ENCODE results near the gene CASTOR1.
A peak's percentile ranks its signal among the peaks of the same experiment; 100 is the strongest.

CASTOR1 gene

DNA sequence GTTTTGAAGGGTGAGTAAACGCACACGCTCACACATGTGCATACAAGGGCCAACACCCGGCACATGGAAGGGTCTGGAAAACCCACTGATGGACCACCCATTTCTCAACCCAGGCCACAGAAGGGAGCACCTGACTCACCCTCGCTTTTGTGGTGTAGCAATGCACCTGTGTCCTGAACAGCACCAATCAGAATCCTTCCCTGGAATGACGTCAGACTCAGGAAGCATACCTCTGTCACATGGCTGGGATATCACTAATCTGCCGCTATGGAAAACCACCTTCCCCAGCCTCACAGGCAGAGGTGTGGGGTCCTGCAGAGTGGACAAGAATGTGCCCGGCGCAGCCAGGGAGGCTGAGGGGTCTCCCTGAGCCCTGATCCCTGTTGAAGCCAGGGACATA, 13.7 kb downstream of the CASTOR1 start:
- no peaks in the 10 kb centered on the region for H3K36me3 ChIP-seq (ENCODE audit: control insufficient read depth in 2 of 2, insufficient read depth in 1 of 2, low read length in 2 of 2)
- CTCF ChIA-PET = interaction anchor here (0.6 to 4.4 kb wide), 3 partner anchors 13 to 20 kb away, joined by 3 to 30 read pairs (median 3); partner anchors contain the start of gene CASTOR1
- H3K27ac ChIP-seq (ENCODE audit: extremely low read depth, low read depth, low read length) = no peak overlapping the region
- no peaks in the 10 kb centered on the region for H3K9me3 ChIP-seq (ENCODE audit: control insufficient read depth, insufficient read depth, low read depth, low read length)
- H3K4me3 ChIP-seq (ENCODE audit: low read depth, low read length) = no peak overlapping the region
- no peak for TF ChIP-seq GLI4 (tag by site-specific recombination; IDR thresholded peaks at IDR 0.05)
- POLR2A ChIA-PET = interaction anchor here (1.2 kb wide), 1 partner anchor 12 kb away, joined by 3 read pairs; no protein-coding TSS in a partner anchor
- H3K4me1 ChIP-seq (ENCODE audit: control insufficient read depth, insufficient read depth, low read length) = no peaks in the 10 kb centered on the region

DNA sequence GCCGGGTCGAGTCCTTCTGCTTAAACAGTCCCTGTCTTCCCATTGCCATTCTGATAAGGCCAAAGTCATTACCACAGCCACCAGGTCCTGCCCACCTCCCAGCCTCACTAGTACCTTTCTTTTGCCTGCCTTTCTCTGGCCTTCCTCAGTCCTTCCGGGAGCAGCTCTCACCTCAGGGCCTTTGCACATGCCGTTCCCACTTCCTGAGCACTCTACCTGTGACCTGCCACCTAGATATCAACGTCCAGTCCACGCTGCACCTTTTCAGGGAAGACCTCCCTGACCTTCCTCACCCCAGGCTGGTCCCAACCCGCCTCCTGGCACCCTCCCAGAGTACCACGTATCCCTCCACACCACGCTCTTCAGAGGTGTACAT, 14.9 kb downstream of the CASTOR1 start:
- H3K4me3 ChIP-seq (ENCODE audit: low read depth, low read length) = no peak overlapping the region
- H3K4me1 ChIP-seq (ENCODE audit: control insufficient read depth, insufficient read depth, low read length) = no peaks in the 10 kb centered on the region
- ChIA-PET CTCF (interaction anchor here (1.0 to 1.1 kb wide), 2 partner anchors 11 to 166 kb away, joined by 3 read pairs; no protein-coding TSS in a partner anchor), POLR2A (no interaction called here)
- H3K9me3 ChIP-seq (ENCODE audit: control insufficient read depth, insufficient read depth, low read depth, low read length) = no peaks in the 10 kb centered on the region
- no peaks in the 10 kb centered on the region for H3K36me3 ChIP-seq (ENCODE audit: control insufficient read depth in 2 of 2, insufficient read depth in 1 of 2, low read length in 2 of 2)
- no peak overlapping the region for H3K27ac ChIP-seq (ENCODE audit: extremely low read depth, low read depth, low read length)
- TF ChIP-seq SETDB1 (IDR thresholded peaks at IDR 0.05; ENCODE audit: insufficient read length, low read length) (no peak), ZNF248 (tag by site-specific recombination; IDR thresholded peaks at IDR 0.05) (no peak), ZNF837 (tag by site-specific recombination; IDR thresholded peaks at IDR 0.05) (no peak), ZNF623 (tag by site-specific recombination; IDR thresholded peaks at IDR 0.05) (peak; percentile 98)

DNA sequence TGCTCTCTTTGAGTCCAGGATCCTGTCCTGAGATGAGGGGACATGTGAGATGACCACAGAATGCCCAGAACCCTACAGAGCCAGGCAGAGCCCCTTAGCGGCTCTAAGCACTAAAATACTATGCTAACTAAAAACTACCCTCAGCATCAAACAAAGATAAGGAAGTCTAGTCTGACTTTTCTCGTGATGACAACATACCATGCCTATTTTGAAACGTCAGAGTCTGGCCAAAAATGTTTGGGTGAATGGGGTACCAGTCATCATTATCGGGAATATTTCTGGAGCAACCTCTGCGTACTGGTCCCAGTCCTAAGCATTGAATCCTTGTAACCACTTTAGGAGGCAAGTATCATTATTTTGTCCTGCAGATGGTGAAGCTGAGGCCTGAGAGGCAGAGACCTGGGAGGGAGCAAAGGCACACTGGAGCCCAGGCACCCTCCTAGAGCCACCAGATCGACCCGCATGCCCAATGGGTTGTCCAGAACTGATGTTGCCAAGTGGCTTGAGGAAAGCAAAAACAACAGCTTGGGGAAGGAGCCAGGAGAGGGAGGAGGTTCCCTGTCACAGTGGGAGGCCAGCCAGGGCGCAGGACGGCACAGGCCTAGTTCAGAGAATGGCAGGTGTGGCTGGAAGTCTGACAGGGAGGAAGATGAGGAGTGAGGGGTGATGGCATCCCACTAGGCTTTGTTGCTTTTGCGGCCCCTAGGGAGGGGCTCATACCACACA, 15.4 kb downstream of the CASTOR1 start:
- POLR2A ChIA-PET = no interaction called here
- Histone ChIP-seq H3K36me3 (ENCODE audit: control insufficient read depth in 2 of 2, insufficient read depth in 1 of 2, low read length in 2 of 2) (no peaks in the 10 kb centered on the region), H3K4me3 (ENCODE audit: low read depth, low read length) (no peak overlapping the region), H3K4me1 (ENCODE audit: control insufficient read depth, insufficient read depth, low read length) (no peaks in the 10 kb centered on the region), H3K9me3 (ENCODE audit: control insufficient read depth, insufficient read depth, low read depth, low read length) (no peaks in the 10 kb centered on the region), H3K27ac (ENCODE audit: extremely low read depth, low read depth, low read length) (no peak overlapping the region)
- TF ChIP-seq ZNF560 (tag by site-specific recombination; IDR thresholded peaks at IDR 0.05; ENCODE audit: borderline replicate concordance) = no peak
- TF ChIP-seq ZNF174 (tag by site-specific recombination; IDR thresholded peaks at IDR 0.05) = no peak
- no peak for TF ChIP-seq ZNF629 (tag by site-specific recombination; IDR thresholded peaks at IDR 0.05)
- TF ChIP-seq ZNF211 (tag by site-specific recombination; IDR thresholded peaks at IDR 0.05; ENCODE audit: low read depth) = no peak
- CTCF ChIA-PET = interaction anchor here (0.7 to 1.1 kb wide), 3 partner anchors 11 to 166 kb away, joined by 3 read pairs; no protein-coding TSS in a partner anchor

DNA sequence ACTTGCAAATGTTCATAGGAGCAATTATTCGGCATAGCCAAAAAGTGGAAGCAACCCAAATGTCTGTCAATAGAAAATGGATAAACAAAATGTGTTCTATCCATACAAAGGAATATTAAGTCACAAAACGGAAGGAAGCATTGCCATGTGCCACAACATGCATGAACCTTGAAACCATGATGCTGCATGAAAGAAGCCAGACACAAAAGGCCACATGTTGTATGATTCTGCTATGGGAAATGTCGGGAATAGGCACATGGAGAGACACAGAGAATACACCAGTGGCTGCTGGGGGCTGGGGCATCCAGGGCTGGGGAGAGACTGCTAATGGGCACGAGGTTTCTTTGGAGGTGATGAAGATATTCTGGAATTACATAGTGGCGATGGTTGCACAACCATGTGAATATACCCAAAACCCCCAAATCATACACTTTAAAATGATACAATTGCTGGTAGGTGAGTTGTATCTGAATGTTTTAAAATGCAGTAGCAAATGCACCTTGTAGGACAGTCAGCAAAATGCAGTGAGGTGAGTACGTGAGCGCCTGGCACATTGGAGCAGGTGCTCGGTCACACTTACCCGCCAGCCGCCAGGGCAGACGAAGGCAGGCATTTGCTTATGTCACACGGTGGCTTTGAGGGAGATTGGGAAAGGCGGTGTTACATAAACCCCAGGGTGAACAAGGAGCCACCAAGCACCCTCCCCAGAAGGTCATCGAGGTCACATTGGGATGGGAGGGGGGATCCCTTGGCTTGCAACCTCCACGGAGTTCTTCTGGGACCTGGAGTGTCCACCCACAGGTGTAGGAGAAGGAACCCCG, 16.3 kb downstream of the CASTOR1 start:
- no peaks in the 10 kb centered on the region for H3K4me1 ChIP-seq (ENCODE audit: control insufficient read depth, insufficient read depth, low read length)
- TF ChIP-seq ZNF112 (tag by site-specific recombination; IDR thresholded peaks at IDR 0.05) = no peak
- no peak for TF ChIP-seq ZNF843 (tag by site-specific recombination; IDR thresholded peaks at IDR 0.05)
- TF ChIP-seq KLF7 (tag by site-specific recombination; IDR thresholded peaks at IDR 0.05; ENCODE audit: borderline replicate concordance) = no peak
- no peak for TF ChIP-seq ZNF558 (tag by site-specific recombination; IDR thresholded peaks at IDR 0.05)
- TF ChIP-seq ZNF23 (tag by site-specific recombination; IDR thresholded peaks at IDR 0.05; ENCODE audit: borderline replicate concordance) = no peak
- TF ChIP-seq ZNF174 (tag by site-specific recombination; IDR thresholded peaks at IDR 0.05) = no peak
- no peak for TF ChIP-seq ZNF324 (tag by site-specific recombination; IDR thresholded peaks at IDR 0.05)
- TF ChIP-seq ZNF677 (tag by site-specific recombination; IDR thresholded peaks at IDR 0.05) = no peak
- TF ChIP-seq ZNF585B (tag by site-specific recombination; IDR thresholded peaks at IDR 0.05) = no peak
- no peak for TF ChIP-seq ZNF140 (tag by site-specific recombination; IDR thresholded peaks at IDR 0.05)
- no peak for TF ChIP-seq SETDB1 (IDR thresholded peaks at IDR 0.05; ENCODE audit: insufficient read length, low read length)
- TF ChIP-seq, protein P1, sequence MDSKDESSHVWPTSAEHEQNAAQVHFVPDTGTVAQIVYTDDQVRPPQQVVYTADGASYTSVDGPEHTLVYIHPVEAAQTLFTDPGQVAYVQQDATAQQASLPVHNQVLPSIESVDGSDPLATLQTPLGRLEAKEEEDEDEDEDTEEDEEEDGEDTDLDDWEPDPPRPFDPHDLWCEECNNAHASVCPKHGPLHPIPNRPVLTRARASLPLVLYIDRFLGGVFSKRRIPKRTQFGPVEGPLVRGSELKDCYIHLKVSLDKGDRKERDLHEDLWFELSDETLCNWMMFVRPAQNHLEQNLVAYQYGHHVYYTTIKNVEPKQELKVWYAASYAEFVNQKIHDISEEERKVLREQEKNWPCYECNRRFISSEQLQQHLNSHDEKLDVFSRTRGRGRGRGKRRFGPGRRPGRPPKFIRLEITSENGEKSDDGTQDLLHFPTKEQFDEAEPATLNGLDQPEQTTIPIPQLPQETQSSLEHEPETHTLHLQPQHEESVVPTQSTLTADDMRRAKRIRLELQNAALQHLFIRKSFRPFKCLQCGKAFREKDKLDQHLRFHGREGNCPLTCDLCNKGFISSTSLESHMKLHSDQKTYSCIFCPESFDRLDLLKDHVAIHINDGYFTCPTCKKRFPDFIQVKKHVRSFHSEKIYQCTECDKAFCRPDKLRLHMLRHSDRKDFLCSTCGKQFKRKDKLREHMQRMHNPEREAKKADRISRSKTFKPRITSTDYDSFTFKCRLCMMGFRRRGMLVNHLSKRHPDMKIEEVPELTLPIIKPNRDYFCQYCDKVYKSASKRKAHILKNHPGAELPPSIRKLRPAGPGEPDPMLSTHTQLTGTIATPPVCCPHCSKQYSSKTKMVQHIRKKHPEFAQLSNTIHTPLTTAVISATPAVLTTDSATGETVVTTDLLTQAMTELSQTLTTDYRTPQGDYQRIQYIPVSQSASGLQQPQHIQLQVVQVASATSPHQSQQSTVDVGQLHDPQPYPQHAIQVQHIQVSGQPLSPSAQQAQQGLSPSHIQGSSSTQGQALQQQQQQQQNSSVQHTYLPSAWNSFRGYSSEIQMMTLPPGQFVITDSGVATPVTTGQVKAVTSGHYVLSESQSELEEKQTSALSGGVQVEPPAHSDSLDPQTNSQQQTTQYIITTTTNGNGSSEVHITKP (tag by site-specific recombination; IDR thresholded peaks at IDR 0.05) = no peak
- no peak for TF ChIP-seq EGR2 (tag by site-specific recombination; IDR thresholded peaks at IDR 0.05; ENCODE audit: low read depth)
- no peak for TF ChIP-seq YY2 (tag by site-specific recombination; IDR thresholded peaks at IDR 0.05)
- TF ChIP-seq ZNF341 (tag by site-specific recombination; IDR thresholded peaks at IDR 0.05; ENCODE audit: low read depth) = no peak
- no peak for TF ChIP-seq ZNF37A (tag by site-specific recombination; IDR thresholded peaks at IDR 0.05)
- no peak for TF ChIP-seq ZNF701 (tag by site-specific recombination; IDR thresholded peaks at IDR 0.05)
- H3K36me3 ChIP-seq (ENCODE audit: control insufficient read depth in 2 of 2, insufficient read depth in 1 of 2, low read length in 2 of 2) = no peaks in the 10 kb centered on the region
- no peaks in the 10 kb centered on the region for H3K9me3 ChIP-seq (ENCODE audit: control insufficient read depth, insufficient read depth, low read depth, low read length)
- CTCF ChIA-PET = interaction anchor here (0.6 to 1.4 kb wide), 2 partner anchors 10 to 12 kb away, joined by 3 to 8 read pairs; no protein-coding TSS in a partner anchor
- no peak overlapping the region for H3K4me3 ChIP-seq (ENCODE audit: low read depth, low read length)
- no peak overlapping the region for H3K27ac ChIP-seq (ENCODE audit: extremely low read depth, low read depth, low read length)
- POLR2A ChIA-PET = no interaction called here
